ENCODE measurements around the gene L3HYPDH. TPM values are rescaled to one million over a fixed set of nuclear protein-coding genes. Genes with fewer than 3 reads are reported as not detected.

The L3HYPDH gene
- total RNA-seq, 1 donor from 2014 or later: 6.8 TPM

DNA sequence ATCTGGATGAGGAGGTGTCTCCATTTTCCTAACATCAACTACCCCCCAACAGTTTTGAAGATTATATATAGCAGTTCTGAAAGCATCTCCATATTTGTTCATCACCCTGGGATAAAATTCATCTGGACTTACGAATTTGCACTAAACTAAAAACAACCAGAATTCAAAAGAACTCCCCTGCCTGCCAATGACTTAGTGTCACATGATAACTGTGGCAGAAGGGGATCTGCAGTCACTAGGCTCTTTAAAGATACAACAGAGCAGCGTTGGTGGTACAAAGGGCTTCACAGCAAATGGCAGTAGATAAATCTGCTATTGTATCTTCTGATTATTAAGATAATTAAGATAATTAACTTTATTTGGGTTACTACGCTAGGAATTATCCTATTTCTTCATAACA, 49.1 kb downstream of the L3HYPDH start:
- no peak overlapping the region for H3K27ac Mint-ChIP-seq (ENCODE audit: unreplicated experiment)
- H3K9me3 Mint-ChIP-seq (ENCODE audit: unreplicated experiment): no peaks in the 10 kb centered on the region
- no peaks in the 10 kb centered on the region for H3K36me3 Mint-ChIP-seq (ENCODE audit: unreplicated experiment)
- TF ChIP-seq, protein P1, sequence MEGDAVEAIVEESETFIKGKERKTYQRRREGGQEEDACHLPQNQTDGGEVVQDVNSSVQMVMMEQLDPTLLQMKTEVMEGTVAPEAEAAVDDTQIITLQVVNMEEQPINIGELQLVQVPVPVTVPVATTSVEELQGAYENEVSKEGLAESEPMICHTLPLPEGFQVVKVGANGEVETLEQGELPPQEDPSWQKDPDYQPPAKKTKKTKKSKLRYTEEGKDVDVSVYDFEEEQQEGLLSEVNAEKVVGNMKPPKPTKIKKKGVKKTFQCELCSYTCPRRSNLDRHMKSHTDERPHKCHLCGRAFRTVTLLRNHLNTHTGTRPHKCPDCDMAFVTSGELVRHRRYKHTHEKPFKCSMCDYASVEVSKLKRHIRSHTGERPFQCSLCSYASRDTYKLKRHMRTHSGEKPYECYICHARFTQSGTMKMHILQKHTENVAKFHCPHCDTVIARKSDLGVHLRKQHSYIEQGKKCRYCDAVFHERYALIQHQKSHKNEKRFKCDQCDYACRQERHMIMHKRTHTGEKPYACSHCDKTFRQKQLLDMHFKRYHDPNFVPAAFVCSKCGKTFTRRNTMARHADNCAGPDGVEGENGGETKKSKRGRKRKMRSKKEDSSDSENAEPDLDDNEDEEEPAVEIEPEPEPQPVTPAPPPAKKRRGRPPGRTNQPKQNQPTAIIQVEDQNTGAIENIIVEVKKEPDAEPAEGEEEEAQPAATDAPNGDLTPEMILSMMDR (IDR thresholded peaks at IDR 0.05; ENCODE audit: partially characterized antibody, unreplicated experiment): no peak
- H3K4me1 Mint-ChIP-seq (ENCODE audit: low read depth, unreplicated experiment): no peaks in the 10 kb centered on the region
- no peak overlapping the region for H3K4me3 Mint-ChIP-seq (ENCODE audit: unreplicated experiment)
- no peaks in the 10 kb centered on the region for H3K27me3 Mint-ChIP-seq (ENCODE audit: unreplicated experiment)
- DNase-seq: no peak

DNA sequence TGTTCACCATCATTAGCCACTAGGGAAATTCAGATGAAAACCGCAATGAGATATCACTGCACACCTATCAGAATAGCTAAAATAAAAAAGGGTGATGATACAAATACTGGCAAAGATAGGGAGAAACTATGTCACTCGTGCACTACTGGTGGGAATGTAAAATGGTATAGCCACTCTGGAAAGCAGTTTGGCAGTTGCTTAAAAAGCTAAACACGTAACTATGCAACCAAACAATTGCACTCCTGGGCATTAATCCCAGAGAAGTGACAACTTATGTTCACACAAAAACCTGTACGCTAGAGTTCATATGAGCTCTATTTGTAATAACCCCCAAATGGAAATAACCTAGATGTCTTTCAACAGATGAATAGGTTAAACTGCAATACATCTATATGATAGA, 54.4 kb downstream of the L3HYPDH start:
- no peak overlapping the region for H3K4me3 Mint-ChIP-seq (ENCODE audit: unreplicated experiment)
- H3K27me3 Mint-ChIP-seq (ENCODE audit: unreplicated experiment): no peaks in the 10 kb centered on the region
- H3K9me3 Mint-ChIP-seq (ENCODE audit: unreplicated experiment): no peaks in the 10 kb centered on the region
- no peak for DNase-seq
- peaks cover 11% of the 10 kb centered on the region for H3K4me1 Mint-ChIP-seq (ENCODE audit: low read depth, unreplicated experiment)
- no peaks in the 10 kb centered on the region for H3K36me3 Mint-ChIP-seq (ENCODE audit: unreplicated experiment)
- TF ChIP-seq, protein P1 (IDR thresholded peaks at IDR 0.05; ENCODE audit: partially characterized antibody, unreplicated experiment): no peak
- H3K27ac Mint-ChIP-seq (ENCODE audit: unreplicated experiment): no peak overlapping the region

DNA sequence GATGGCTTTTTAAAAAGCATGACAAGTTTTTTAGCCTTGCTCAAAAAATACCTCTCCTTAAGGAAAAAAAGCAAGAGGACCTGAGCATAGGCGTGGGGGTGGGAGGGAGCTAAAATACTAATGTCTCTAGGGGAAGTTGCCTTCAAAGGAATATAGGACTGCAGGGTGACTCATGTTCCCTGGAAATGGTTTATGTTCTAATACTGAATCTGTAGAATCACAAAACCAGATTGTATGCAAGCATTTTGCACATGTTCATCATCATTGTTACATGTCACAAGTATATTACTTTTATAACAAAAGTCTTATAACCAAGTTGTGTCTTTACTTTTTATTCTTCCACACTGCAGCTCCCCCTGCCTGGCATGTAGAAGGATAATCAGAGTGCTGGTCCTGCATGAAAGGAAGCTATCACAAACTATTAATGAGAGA, 55.6 kb downstream of the L3HYPDH start:
- peaks cover 11% of the 10 kb centered on the region for H3K4me1 Mint-ChIP-seq (ENCODE audit: low read depth, unreplicated experiment)
- no peak overlapping the region for H3K4me3 Mint-ChIP-seq (ENCODE audit: unreplicated experiment)
- no peaks in the 10 kb centered on the region for H3K9me3 Mint-ChIP-seq (ENCODE audit: unreplicated experiment)
- no peaks in the 10 kb centered on the region for H3K36me3 Mint-ChIP-seq (ENCODE audit: unreplicated experiment)
- TF ChIP-seq, protein P1 (IDR thresholded peaks at IDR 0.05; ENCODE audit: partially characterized antibody, unreplicated experiment): no peak
- no peak for DNase-seq
- H3K27ac Mint-ChIP-seq (ENCODE audit: unreplicated experiment): no peak overlapping the region
- H3K27me3 Mint-ChIP-seq (ENCODE audit: unreplicated experiment): no peaks in the 10 kb centered on the region

DNA sequence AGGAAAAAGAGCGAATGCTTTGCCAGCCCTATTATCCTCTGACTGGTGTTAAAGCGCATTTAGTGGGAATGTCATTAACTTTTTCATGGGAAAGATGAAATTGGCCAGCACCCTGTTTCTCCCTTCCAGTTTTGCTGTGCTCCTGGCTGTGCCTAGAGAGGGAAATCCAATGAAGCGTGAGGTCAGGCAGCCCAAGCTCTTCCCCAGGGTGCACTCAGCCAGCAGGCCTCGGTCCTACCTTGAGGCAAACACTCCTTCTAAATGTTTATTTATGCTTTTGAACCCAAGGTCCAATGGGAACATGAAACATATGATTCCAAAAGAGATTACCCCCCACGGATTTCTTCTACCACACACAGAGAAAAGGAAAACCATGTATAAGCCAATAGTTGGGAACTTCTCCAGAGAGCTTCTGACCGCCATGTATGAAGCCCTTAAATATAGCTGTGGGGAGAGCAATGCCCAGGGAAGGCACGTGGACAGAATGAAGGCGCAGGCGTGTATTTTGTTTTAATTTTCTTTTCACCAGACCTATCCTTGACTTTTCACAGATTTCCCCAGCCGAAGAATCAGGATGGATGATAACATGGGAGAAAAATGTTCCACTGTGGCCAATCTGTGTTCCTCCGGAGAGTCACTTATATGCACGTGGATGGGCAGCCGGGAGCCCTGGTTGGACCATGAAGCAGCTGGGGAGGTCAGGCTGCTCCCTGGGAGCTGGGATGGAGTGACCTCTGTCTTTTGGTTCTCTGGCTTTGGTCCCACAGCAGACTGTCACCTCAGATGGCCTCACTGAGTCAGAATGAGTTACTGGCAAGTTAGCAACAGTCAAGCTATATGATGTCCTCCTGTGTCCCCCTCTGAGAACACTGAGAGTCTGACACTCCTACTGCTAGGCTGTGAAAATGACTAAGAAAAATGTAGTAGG, 56.3 kb downstream of the L3HYPDH start:
- TF ChIP-seq, protein P1 (IDR thresholded peaks at IDR 0.05; ENCODE audit: partially characterized antibody, unreplicated experiment): no peak
- Mint-ChIP-seq H3K27me3 (ENCODE audit: unreplicated experiment) (no peaks in the 10 kb centered on the region), H3K4me1 (ENCODE audit: low read depth, unreplicated experiment) (peaks cover 11% of the 10 kb centered on the region), H3K9me3 (ENCODE audit: unreplicated experiment) (no peaks in the 10 kb centered on the region), H3K4me3 (ENCODE audit: unreplicated experiment) (no peak overlapping the region), H3K27ac (ENCODE audit: unreplicated experiment) (no peak overlapping the region), H3K36me3 (ENCODE audit: unreplicated experiment) (no peaks in the 10 kb centered on the region)
- DNase-seq: no peak

DNA sequence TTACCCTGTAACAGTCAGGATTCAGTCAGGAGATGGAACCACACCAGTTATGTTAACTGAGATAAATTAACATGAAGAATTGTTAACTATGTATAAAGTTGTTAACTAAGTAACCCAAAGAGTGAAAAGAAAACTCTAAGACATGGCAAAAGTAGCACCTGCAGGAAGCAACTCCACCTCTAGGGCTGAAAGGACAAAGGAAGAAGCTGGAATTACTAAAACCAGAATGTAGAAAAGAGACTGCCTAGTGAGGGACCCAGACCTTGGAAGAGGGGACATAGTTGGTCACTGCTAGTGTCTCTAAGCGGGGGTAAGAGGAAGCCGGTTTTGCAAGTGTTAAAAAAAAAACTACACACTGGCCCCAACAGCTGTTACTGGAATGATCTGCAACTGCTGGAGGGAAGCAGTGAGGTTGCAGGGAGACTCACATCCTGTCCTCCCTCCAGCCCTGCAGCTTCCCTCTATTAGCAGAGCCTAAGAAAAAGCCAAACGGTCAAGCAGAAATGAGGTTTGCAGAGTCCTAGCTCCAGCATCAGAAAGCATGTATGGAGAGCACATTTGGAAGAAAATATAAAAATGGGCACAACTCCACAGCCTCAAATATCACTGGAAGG, 58.8 kb downstream of the L3HYPDH start:
- TF ChIP-seq, protein P1 (IDR thresholded peaks at IDR 0.05; ENCODE audit: partially characterized antibody, unreplicated experiment): no peak
- DNase-seq: no peak
- peaks cover 11% of the 10 kb centered on the region for H3K4me1 Mint-ChIP-seq (ENCODE audit: low read depth, unreplicated experiment)
- H3K27ac Mint-ChIP-seq (ENCODE audit: unreplicated experiment): no peak overlapping the region
- no peaks in the 10 kb centered on the region for H3K27me3 Mint-ChIP-seq (ENCODE audit: unreplicated experiment)
- H3K36me3 Mint-ChIP-seq (ENCODE audit: unreplicated experiment): no peaks in the 10 kb centered on the region
- no peak overlapping the region for H3K4me3 Mint-ChIP-seq (ENCODE audit: unreplicated experiment)
- no peaks in the 10 kb centered on the region for H3K9me3 Mint-ChIP-seq (ENCODE audit: unreplicated experiment)
